ENCODE measurements around the gene OR51F2.
A peak's percentile ranks its signal among the peaks of the same experiment; 100 is the strongest.
"Not testable (repeated sequence)": the region's sequence is repeated elsewhere in the genome, so short reads cannot be mapped to it uniquely, and the experiment has no call there.

The OR51F2 gene

GRCh38 chr11:4821021-4821420 lies at the start of gene OR51F2:
Gene OR51F2, plus strand, starts transcription at chr11:4821321. Its CDS starts 101 bp downstream, at chr11:4821422.
- DNase-seq: no peak

GRCh38 chr11:4782454-4782853 lies 38.7 kb upstream of the OR51F2 start:
- DNase-seq: no peak

GRCh38 chr11:4797206-4797605 lies 23.9 kb upstream of the OR51F2 start:
- no peak for DNase-seq

- DNase-seq: no peak
These were observed 22.5 kb upstream of the OR51F2 start for GRCh38 chr11:4798427-4799183.

- not testable (repeated sequence) for DNase-seq
These were observed 19.8 kb upstream of the OR51F2 start for GRCh38 chr11:4801316-4801715.

GRCh38 chr11:4804280-4804679 lies 16.8 kb upstream of the OR51F2 start, which contains the start of gene OR52R1:
Gene OR52R1, minus strand, starts transcription at chr11:4804380. Its CDS starts 0 bp downstream, at chr11:4804380.
- no peak for DNase-seq

- DNase-seq: no peak
These were observed 12.6 kb upstream of the OR51F2 start for GRCh38 chr11:4808476-4808875.

- peak in 1 of 51 donors; percentile 3 for DNase-seq
These were observed 11.9 kb upstream of the OR51F2 start for GRCh38 chr11:4809246-4809645.

GRCh38 chr11:4825132-4825531 lies 4.0 kb downstream of the OR51F2 start:
- no peak for DNase-seq

GRCh38 chr11:4826425-4826824 lies 5.3 kb downstream of the OR51F2 start:
- DNase-seq: no peak

- DNase-seq: no peak
These were observed 9.2 kb downstream of the OR51F2 start for GRCh38 chr11:4830346-4830745.

GRCh38 chr11:4830909-4831308 lies 9.8 kb downstream of the OR51F2 start:
- no peak for DNase-seq

- DNase-seq: no peak
These were observed 18.9 kb downstream of the OR51F2 start for GRCh38 chr11:4839851-4840549.

- DNase-seq: no peak
These were observed 27.9 kb downstream of the OR51F2 start, which contains the start of gene OR51S1 for GRCh38 chr11:4848908-4849532. Gene OR51S1, minus strand, starts transcription at chr11:4849208. Its CDS starts 0 bp downstream, at chr11:4849208.

GRCh38 chr11:4851033-4851432 lies 29.9 kb downstream of the OR51F2 start:
- no peak for DNase-seq

- DNase-seq: not testable (repeated sequence)
These were observed 33.2 kb downstream of the OR51F2 start for GRCh38 chr11:4854286-4854685.

- DNase-seq: no peak
These were observed 41.5 kb downstream of the OR51F2 start for GRCh38 chr11:4862447-4863236.

- no peak for DNase-seq
These were observed 42.8 kb downstream of the OR51F2 start for GRCh38 chr11:4863876-4864275.

GRCh38 chr11:4865855-4866254 lies 44.7 kb downstream of the OR51F2 start:
- DNase-seq: no peak
